ENCODE data around the gene HOXD11.

DNA sequence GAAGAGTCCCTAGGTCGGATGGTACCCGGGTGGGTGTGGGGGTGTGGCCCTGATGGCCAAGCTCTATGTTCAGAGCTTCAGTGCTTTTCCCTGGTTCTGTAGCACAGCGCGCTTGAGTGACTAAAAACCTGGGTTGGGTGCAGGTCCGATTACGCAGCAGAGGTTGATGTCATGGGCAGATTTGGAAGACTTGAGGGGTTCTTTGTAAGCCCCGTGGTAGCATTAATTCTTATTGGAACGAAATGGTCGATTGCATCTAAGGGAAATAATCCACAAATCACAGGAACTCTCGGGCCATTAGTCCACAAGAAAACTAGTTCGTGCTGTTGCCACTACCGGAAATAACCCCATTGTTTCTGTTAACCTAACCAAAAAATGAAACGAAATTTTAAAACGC lies 31.4 kb downstream of the HOXD11 start:
- TF ChIP-seq POLR2A (IDR thresholded peaks at IDR 0.05; ENCODE audit: low read depth, low read length) (no peak), POLR2AphosphoS5 (IDR thresholded peaks at IDR 0.05; ENCODE audit: low read depth, low read length) (no peak), TAF1 (IDR thresholded peaks at IDR 0.05; ENCODE audit: borderline replicate concordance, low read depth, low read length) (no peak)

All from GM12892 (cell line).